Fibroblast of villous mesenchyme (primary cell): ENCODE results near the gene COLEC11. TPM values are rescaled to one million over a fixed set of nuclear protein-coding genes. Genes with fewer than 3 reads are reported as not detected.

ENCODE experiments used
- DNase-seq: peaks from one replicate; pipeline ENCODE4 v3.0.0-alpha.2; 2010; ENCODE audit warnings: low read depth
- H3K4me3 ChIP-seq: 2 replicates; pipeline ENCODE4 v1.5.1; 2011; ENCODE audit warnings: low read depth, mild to moderate bottlenecking, low read length
- total RNA-seq: library from RNA; depleted of rRNA; stranded (reverse); fragments of >200 nt; gene quantifications from 2 replicates; pipeline ENCODE4 v1.2.3, GENCODE V29; 2012
- TF ChIP-seq, protein P1 (sequence below): IDR thresholded peaks from 2 replicates; pipeline ENCODE4 v1.5.1; 2012; ENCODE audit warnings: low read depth, mild to moderate bottlenecking, low read length; ENCODE audit not compliant: insufficient read depth

The COLEC11 gene
- total RNA-seq, 1 donor: 0.43 TPM

DNA sequence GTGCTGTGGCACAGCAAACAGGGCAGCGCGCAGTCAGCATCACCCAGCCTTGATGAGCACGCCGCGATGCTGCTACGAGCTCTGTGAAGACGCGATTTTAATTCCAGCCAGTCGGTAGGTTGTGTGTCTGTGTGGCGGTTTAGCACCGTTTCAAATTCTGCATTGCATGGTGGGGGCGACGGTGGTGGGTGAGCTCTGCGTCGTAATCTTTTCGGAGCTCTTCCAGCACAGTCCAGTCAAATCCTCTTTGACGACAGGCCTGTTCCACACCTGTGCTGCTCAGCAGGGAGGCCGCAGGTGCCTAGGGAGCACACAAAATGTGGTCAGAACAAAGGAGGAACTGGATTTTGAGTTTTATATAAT is 71.7 kb downstream of the COLEC11 start:
- no peak for DNase-seq
- H3K4me3 ChIP-seq: no peak overlapping the region
- TF ChIP-seq, protein P1, sequence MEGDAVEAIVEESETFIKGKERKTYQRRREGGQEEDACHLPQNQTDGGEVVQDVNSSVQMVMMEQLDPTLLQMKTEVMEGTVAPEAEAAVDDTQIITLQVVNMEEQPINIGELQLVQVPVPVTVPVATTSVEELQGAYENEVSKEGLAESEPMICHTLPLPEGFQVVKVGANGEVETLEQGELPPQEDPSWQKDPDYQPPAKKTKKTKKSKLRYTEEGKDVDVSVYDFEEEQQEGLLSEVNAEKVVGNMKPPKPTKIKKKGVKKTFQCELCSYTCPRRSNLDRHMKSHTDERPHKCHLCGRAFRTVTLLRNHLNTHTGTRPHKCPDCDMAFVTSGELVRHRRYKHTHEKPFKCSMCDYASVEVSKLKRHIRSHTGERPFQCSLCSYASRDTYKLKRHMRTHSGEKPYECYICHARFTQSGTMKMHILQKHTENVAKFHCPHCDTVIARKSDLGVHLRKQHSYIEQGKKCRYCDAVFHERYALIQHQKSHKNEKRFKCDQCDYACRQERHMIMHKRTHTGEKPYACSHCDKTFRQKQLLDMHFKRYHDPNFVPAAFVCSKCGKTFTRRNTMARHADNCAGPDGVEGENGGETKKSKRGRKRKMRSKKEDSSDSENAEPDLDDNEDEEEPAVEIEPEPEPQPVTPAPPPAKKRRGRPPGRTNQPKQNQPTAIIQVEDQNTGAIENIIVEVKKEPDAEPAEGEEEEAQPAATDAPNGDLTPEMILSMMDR: no peak

DNA sequence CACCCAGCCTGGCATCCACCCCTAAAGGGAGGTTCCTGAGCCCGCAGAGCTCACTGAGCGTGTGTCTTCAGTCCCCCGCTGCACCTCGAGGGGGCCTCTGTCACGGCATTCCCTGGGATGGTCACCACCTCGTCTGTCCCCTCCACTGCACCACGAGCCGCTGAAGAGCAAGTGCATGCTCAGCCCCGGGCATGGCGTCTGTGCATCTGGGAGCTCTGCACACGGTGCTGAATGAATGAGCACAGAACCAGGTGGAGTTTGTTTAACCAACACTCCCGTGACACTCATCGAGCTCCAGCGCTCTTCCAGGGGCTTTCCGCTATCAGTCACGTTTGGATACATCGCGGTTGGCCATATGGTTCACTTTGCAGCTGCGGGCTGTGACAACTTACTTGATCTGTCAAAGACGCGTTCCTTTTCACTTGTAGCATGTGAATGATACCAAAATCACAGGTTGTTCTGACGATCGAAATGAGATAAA is 72.3 kb downstream of the COLEC11 start:
- TF ChIP-seq, protein P1: no peak
- peak overlapping the region; percentile 42 for H3K4me3 ChIP-seq
- DNase-seq: peak; percentile 56

DNA sequence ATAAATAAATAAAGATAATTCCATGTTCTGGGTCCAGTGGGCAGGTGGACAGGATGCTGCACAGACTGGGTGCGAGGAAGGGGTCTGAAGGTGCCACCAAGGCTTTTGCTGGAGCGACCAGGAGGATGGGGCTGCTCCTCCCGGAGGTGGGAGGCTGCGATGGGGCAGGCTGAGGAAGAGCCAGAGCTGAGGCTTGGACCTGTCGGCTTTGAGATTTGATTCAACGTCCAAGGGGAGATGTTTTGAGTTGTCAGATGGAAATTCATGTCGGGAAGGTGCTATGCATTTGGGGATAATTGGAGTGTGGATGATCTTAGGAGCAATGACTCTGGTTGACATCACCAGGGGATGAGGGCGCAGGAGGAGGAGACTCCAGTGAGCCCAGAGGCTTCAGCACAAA is 74.7 kb downstream of the COLEC11 start:
- no peak for DNase-seq
- TF ChIP-seq, protein P1: no peak
- no peak overlapping the region for H3K4me3 ChIP-seq

DNA sequence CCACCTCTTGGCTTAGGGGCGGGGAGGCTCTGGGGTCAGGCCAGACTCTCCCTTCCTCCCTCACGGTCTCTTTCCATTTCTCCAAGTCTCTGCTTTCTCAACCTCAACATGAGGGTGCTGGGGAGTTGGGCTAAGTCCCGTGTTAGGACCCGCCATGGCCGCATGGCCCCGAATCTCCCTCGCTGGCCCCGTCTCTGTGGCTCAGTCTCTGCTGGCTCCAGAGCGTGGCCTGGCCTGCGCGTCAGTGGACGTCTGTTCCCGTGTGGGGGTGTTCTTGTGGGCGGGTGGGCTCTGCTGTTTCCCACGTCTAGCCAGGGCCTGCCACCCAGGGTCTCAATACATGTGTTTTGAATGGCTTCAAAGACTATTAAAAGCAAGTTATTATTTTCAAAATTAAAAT is 75.5 kb downstream of the COLEC11 start:
- TF ChIP-seq, protein P1: no peak
- no peak for DNase-seq
- no peak overlapping the region for H3K4me3 ChIP-seq

DNA sequence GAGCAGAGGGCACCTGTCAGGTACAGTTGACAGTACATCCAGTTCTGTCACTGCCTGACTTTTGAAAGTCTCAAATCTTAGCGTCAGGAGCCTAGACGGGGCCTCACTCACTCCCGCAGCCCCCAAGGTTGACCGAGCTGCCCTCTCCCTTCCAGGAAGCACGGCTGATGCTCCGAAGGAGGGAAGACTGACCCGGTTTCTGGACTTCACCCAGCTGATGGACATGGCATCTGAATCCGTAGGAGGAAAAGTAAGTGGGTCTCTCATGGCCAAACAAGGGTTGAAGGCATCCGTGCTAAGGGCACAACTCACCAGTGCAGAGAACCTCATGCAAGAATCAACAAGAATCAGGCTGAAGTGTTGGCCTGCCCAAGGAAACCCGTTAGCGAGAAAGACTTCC is 76.0 kb downstream of the COLEC11 start:
- DNase-seq: no peak
- TF ChIP-seq, protein P1: no peak

DNA sequence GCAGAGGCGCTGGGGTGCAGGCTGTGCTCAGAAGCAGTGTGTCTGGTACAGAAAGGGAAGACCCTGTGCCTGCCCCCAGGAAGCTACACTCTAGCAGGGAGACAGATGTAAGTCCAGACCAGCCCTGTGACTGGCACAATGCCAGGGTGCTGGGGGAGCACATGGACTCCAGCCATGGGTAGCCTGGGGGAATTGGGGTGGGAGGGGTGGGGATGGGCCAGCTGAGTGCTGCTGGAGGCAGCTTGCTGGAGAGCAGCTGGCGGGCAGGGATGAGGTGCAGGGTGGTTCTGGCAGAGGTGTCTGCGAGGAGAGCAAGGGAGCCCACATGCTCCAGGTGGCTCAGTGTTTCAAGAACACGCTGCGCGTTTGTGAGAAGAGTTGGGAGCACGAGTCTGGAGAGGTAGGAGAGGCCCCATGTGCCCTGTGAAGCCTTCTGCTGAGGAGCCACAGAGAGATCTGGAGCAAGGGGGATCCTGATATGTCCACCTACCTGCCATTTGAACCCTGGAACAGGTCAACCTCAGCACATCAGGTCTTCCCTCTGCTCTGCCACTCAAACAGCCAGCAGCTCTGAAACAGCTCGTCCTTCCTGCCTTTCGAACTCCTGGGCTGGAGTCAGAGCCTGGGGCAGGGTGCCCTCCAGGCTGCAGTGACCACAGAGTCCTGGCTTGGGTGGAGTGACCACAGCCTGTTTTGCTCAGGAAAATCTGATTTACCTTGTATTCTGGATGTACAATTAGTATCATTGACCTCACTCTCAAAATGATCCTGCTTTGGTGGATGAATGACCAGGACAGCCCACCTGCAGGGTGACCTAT is 78.2 kb downstream of the COLEC11 start:
- TF ChIP-seq, protein P1: no peak
- H3K4me3 ChIP-seq: no peak overlapping the region
- no peak for DNase-seq

More for the DNA sequence above, 76.0 kb downstream of the COLEC11 start:
- H3K4me3 ChIP-seq: no peak overlapping the region
